MM.1S (cell line): ENCODE data around the gene SETD9.
A peak's percentile ranks its signal among the peaks of the same experiment; 100 is the strongest.

Source experiments
- DNase-seq: peaks from one replicate; pipeline ENCODE4 v3.0.0-alpha.2; 2015
- H2AFZ ChIP-seq: fragments of 300-600 bp; sonication (generic); 2 replicates; pipeline ENCODE4 v1.6.0; 2016; ENCODE audit warnings: antibody characterized with exemption, low read length
- H3F3A ChIP-seq: fragments of 300-600 bp; sonication (generic); 2 replicates; pipeline ENCODE4 v1.6.1; 2016; ENCODE audit warnings: mild to moderate bottlenecking, antibody characterized with exemption, low read length, moderate library complexity, mixed read lengths; ENCODE audit not compliant: insufficient read depth
- H3K27ac ChIP-seq: fragments of 300-600 bp; sonication (generic); 2 replicates; pipeline ENCODE4 v1.5.1; 2016; ENCODE audit warnings: mild to moderate bottlenecking, low read length
- H3K27me3 ChIP-seq: fragments of 300-600 bp; sonication (generic); replicated peaks from 2 replicates; pipeline ENCODE4 v1.6.0; 2016; ENCODE audit warnings: low read length; ENCODE audit not compliant: insufficient read depth
- H3K36me3 ChIP-seq: fragments of 300-600 bp; sonication (generic); replicated peaks from 2 replicates; pipeline ENCODE4 v1.6.1; 2016; ENCODE audit warnings: mild to moderate bottlenecking, low read length, mixed read lengths; ENCODE audit not compliant: insufficient read depth
- H3K4me1 ChIP-seq: fragments of 300-600 bp; sonication (generic); 2 replicates; pipeline ENCODE4 v1.6.1; 2016; ENCODE audit warnings: low read length, mixed read lengths
- H3K4me2 ChIP-seq: fragments of 300-600 bp; sonication (generic); 2 replicates; pipeline ENCODE4 v1.6.0; 2016; ENCODE audit warnings: low read depth, low read length
- H3K4me3 ChIP-seq: fragments of 300-600 bp; sonication (generic); 2 replicates; pipeline ENCODE4 v1.5.1; 2016; ENCODE audit warnings: low read length, mixed read lengths
- H3K79me2 ChIP-seq: fragments of 300-600 bp; sonication (generic); 2 replicates; pipeline ENCODE4 v1.6.1; 2016; ENCODE audit warnings: mixed run types, low read length, mixed read lengths
- H3K9ac ChIP-seq: fragments of 300-600 bp; sonication (generic); 2 replicates; pipeline ENCODE4 v1.6.1; 2016; ENCODE audit warnings: low read length, mixed read lengths
- H3K9me2 ChIP-seq: fragments of 300-600 bp; sonication (generic); replicated peaks from 2 replicates; pipeline ENCODE4 v1.6.1; 2016; ENCODE audit warnings: mild to moderate bottlenecking, low read length, mixed read lengths; ENCODE audit not compliant: insufficient read depth
- H3K9me3 ChIP-seq: fragments of 300-600 bp; sonication (generic); replicated peaks from 2 replicates; pipeline ENCODE4 v1.6.1; 2016; ENCODE audit warnings: mild to moderate bottlenecking, low read length, mixed read lengths; ENCODE audit not compliant: insufficient read depth
- H4K20me1 ChIP-seq: fragments of 300-600 bp; sonication (generic); 2 replicates; pipeline ENCODE4 v1.6.1; 2016; ENCODE audit warnings: mild to moderate bottlenecking, low read length, moderate library complexity, mixed read lengths; ENCODE audit not compliant: insufficient read depth
- CTCF ChIP-seq: fragments of 300-600 bp; sonication (generic); IDR thresholded peaks from 2 replicates; pipeline ENCODE4 v1.5.1; 2016; ENCODE audit warnings: antibody characterized with exemption, low read length, mixed read lengths
- EZH2 ChIP-seq: fragments of 300-600 bp; sonication (generic); optimal IDR thresholded peaks from 2 replicates; pipeline ENCODE3; 2017; ENCODE audit warnings: low read depth, mild to moderate bottlenecking, antibody characterized with exemption, low read length, mixed read lengths
- EZH2phosphoT487 ChIP-seq: fragments of 300-600 bp; sonication (generic); IDR thresholded peaks from 2 replicates; pipeline ENCODE4 v1.6.1; 2018; ENCODE audit warnings: antibody characterized with exemption, low read length

Gene SETD9

GRCh38 chr5:56919942-56920662 lies 10.7 kb downstream of the SETD9 start:
- Histone ChIP-seq H3K4me2 (no peak overlapping the region), H2AFZ (no peak overlapping the region), H3K36me3 (no peaks in the 10 kb centered on the region), H3K27ac (no peak overlapping the region), H3K9me3 (no peaks in the 10 kb centered on the region), H4K20me1 (no peaks in the 10 kb centered on the region), H3K79me2 (no peaks in the 10 kb centered on the region), H3K4me3 (no peak overlapping the region), H3K9me2 (no peaks in the 10 kb centered on the region), H3F3A (no peaks in the 10 kb centered on the region), H3K27me3 (no peaks in the 10 kb centered on the region), H3K4me1 (no peaks in the 10 kb centered on the region), H3K9ac (no peak overlapping the region)
- TF ChIP-seq EZH2phosphoT487 (no peak), EZH2 (no peak), CTCF (no peak)
- no peak for DNase-seq

- H4K20me1 ChIP-seq, result no peaks in the 10 kb centered on the region
- no peak overlapping the region for H3K27ac ChIP-seq
- no peaks in the 10 kb centered on the region for H3K9me2 ChIP-seq
- H2AFZ ChIP-seq, result no peak overlapping the region
- no peak overlapping the region for H3K4me2 ChIP-seq
- DNase-seq, result no peak
- no peaks in the 10 kb centered on the region for H3F3A ChIP-seq
- H3K9ac ChIP-seq, result no peak overlapping the region
- no peaks in the 10 kb centered on the region for H3K4me1 ChIP-seq
- no peak for TF ChIP-seq EZH2
- H3K27me3 ChIP-seq, result no peaks in the 10 kb centered on the region
- H3K9me3 ChIP-seq, result no peaks in the 10 kb centered on the region
- no peaks in the 10 kb centered on the region for H3K79me2 ChIP-seq
- no peaks in the 10 kb centered on the region for H3K36me3 ChIP-seq
- no peak overlapping the region for H3K4me3 ChIP-seq
Observed at GRCh38 chr5:56922922-56923321, 13.5 kb downstream of the SETD9 start.

DNA sequence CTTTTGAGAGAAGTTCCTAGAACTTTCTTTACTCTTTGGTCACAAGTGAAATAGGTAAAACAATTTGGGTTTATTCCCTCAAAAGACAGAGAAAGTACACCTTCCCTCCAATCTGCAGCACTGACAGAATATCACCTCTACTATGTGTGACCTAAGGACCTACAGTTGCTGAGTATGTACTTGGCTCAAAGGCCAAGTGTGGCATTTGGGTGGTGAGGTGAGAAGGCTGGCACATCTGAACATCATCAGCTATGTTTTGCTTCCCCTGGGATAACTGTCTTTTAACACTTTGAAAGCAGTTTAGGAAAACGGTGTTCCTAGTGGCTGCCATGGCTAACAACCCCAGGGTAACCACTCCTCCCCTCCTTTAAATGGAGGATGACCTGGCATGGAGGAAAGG lies 24.9 kb downstream of the SETD9 start:
- H3K36me3 ChIP-seq, result peaks cover 21% of the 10 kb centered on the region
- no peak overlapping the region for H2AFZ ChIP-seq
- H3K27me3 ChIP-seq, result no peaks in the 10 kb centered on the region
- H4K20me1 ChIP-seq, result no peaks in the 10 kb centered on the region
- no peak for TF ChIP-seq EZH2
- TF ChIP-seq EZH2phosphoT487, result no peak
- no peak for TF ChIP-seq CTCF
- no peak overlapping the region for H3K4me2 ChIP-seq
- no peaks in the 10 kb centered on the region for H3K9me3 ChIP-seq
- H3K79me2 ChIP-seq, result peaks cover 12% of the 10 kb centered on the region
- no peak overlapping the region for H3K4me3 ChIP-seq
- peaks cover 12% of the 10 kb centered on the region for H3K4me1 ChIP-seq
- no peak overlapping the region for H3K9ac ChIP-seq
- no peak for DNase-seq
- no peak overlapping the region for H3K27ac ChIP-seq
- H3F3A ChIP-seq, result peaks cover 7% of the 10 kb centered on the region
- H3K9me2 ChIP-seq, result no peaks in the 10 kb centered on the region

- H2AFZ ChIP-seq, result no peak overlapping the region
- no peaks in the 10 kb centered on the region for H3K9me3 ChIP-seq
- no peak overlapping the region for H3K4me3 ChIP-seq
- no peak overlapping the region; the same call in 1 of the 2 replicates for H3K9ac ChIP-seq
- H3K4me2 ChIP-seq, result peak overlapping the region; percentile 49; the same call in 1 of the 2 replicates
- H3K36me3 ChIP-seq, result peaks cover 16% of the 10 kb centered on the region; the same call in 1 of the 2 replicates
- H3F3A ChIP-seq, result peaks cover 7% of the 10 kb centered on the region
- no peaks in the 10 kb centered on the region for H3K9me2 ChIP-seq
- DNase-seq, result peak; percentile 78
- no peak for TF ChIP-seq CTCF
- TF ChIP-seq EZH2phosphoT487, result no peak
- TF ChIP-seq EZH2, result no peak
- H3K79me2 ChIP-seq, result peaks cover 15% of the 10 kb centered on the region
- H3K27me3 ChIP-seq, result no peaks in the 10 kb centered on the region
- H3K4me1 ChIP-seq, result peaks cover 17% of the 10 kb centered on the region
- H3K27ac ChIP-seq, result peak overlapping the region; percentile 63; the same call in 1 of the 2 replicates
- H4K20me1 ChIP-seq, result no peaks in the 10 kb centered on the region
Observed at GRCh38 chr5:56938858-56939257, 29.5 kb downstream of the SETD9 start.
